HG02763 (cell line): Measurements from ENCODE around the gene DDAH1.
"Not testable (repeated sequence)": the region's sequence is repeated elsewhere in the genome, so short reads cannot be mapped to it uniquely, and the experiment has no call there.

Source experiments
- ATAC-seq: cut with Tn5 transposase; IDR thresholded peaks from one replicate; pipeline ENCODE4 v1.9.1; 2021; ENCODE audit warnings: mild to moderate bottlenecking, moderate library complexity; ENCODE audit not compliant: unreplicated experiment

The DDAH1 gene

GRCh38 chr1:85361606-85362296 lies 103.2 kb downstream of the DDAH1 start:
- no peak for ATAC-seq

GRCh38 chr1:85360730-85361493 lies 104.0 kb downstream of the DDAH1 start:
- no peak for ATAC-seq

GRCh38 chr1:85359874-85360721 lies 104.9 kb downstream of the DDAH1 start:
- no peak for ATAC-seq

GRCh38 chr1:85358702-85359438 lies 106.1 kb downstream of the DDAH1 start:
- ATAC-seq = no peak

GRCh38 chr1:85357817-85358216 lies 107.1 kb downstream of the DDAH1 start:
- no peak for ATAC-seq

GRCh38 chr1:85356130-85356529 lies 108.8 kb downstream of the DDAH1 start:
- no peak for ATAC-seq

GRCh38 chr1:85352055-85352454 lies 112.9 kb downstream of the DDAH1 start:
- no peak for ATAC-seq

GRCh38 chr1:85351202-85351828 lies 113.6 kb downstream of the DDAH1 start:
- no peak for ATAC-seq

GRCh38 chr1:85349224-85349623 lies 115.7 kb downstream of the DDAH1 start:
- ATAC-seq = no peak

- no peak for ATAC-seq
Observed at GRCh38 chr1:85347908-85348307, 117.1 kb downstream of the DDAH1 start.

GRCh38 chr1:85347275-85347674 lies 117.7 kb downstream of the DDAH1 start:
- not testable (repeated sequence) for ATAC-seq

GRCh38 chr1:85344256-85344694 lies 120.7 kb downstream of the DDAH1 start:
- no peak for ATAC-seq

- no peak for ATAC-seq
Observed at GRCh38 chr1:85343612-85344255, 121.2 kb downstream of the DDAH1 start.

GRCh38 chr1:85343213-85343611 lies 121.7 kb downstream of the DDAH1 start:
- ATAC-seq = no peak

GRCh38 chr1:85342207-85342606 lies 122.8 kb downstream of the DDAH1 start:
- no peak for ATAC-seq

- ATAC-seq = no peak
Observed at GRCh38 chr1:85340427-85340826, 124.5 kb downstream of the DDAH1 start.

GRCh38 chr1:85339656-85340399 lies 125.1 kb downstream of the DDAH1 start:
- no peak for ATAC-seq

- ATAC-seq = no peak
Observed at GRCh38 chr1:85339089-85339488, 125.9 kb downstream of the DDAH1 start.

GRCh38 chr1:85334962-85335361 lies 130.0 kb downstream of the DDAH1 start:
- ATAC-seq = no peak
